Chondrocyte (in vitro differentiated cells): ENCODE results near the gene MACROD2. TPM values are rescaled to one million over a fixed set of nuclear protein-coding genes. Genes with fewer than 3 reads are reported as not detected.
A peak's percentile ranks its signal among the peaks of the same experiment; 100 is the strongest.

Source experiments
- DNase-seq: peaks from one replicate; pipeline ENCODE4 v3.0.0; 2021; ENCODE audit warnings: mixed read lengths, low spot score
- H3K27ac Mint-ChIP-seq: one replicate; pipeline ENCODE4 v1.8.0; 2021; ENCODE audit warnings: mild to moderate bottlenecking, moderate library complexity, mixed read lengths; ENCODE audit not compliant: unreplicated experiment
- H3K27me3 Mint-ChIP-seq: 2 replicates; pipeline ENCODE4 v1.8.0; 2021; ENCODE audit warnings: low read depth, mixed read lengths
- H3K36me3 Mint-ChIP-seq: 2 replicates; pipeline ENCODE4 v1.8.0; 2021; ENCODE audit warnings: low read depth, mixed read lengths
- H3K4me1 Mint-ChIP-seq: 2 replicates; pipeline ENCODE4 v1.8.0; 2021; ENCODE audit warnings: low read depth, mild to moderate bottlenecking, mixed read lengths
- H3K4me3 Mint-ChIP-seq: one replicate; pipeline ENCODE4 v1.8.0; 2021; ENCODE audit warnings: mild to moderate bottlenecking, moderate library complexity, mixed read lengths; ENCODE audit not compliant: unreplicated experiment
- H3K9me3 Mint-ChIP-seq: 2 replicates; pipeline ENCODE4 v1.8.0; 2021; ENCODE audit warnings: low read depth, mixed read lengths
- total RNA-seq: library from RNA; stranded (reverse); gene quantifications from 3 replicates; pipeline ENCODE4 v1.2.1, GENCODE V29; 2021
- TF ChIP-seq, protein P1 (sequence below): fragments of 200-600 bp; sonication (generic); IDR thresholded peaks from 2 replicates; pipeline ENCODE4 v1.5.0; 2021; ENCODE audit warnings: antibody characterized with exemption, mild to moderate bottlenecking, moderate library complexity

MACROD2 gene
- total RNA-seq, 1 donor from 2014 or later, result 3.2 TPM

- no peak for DNase-seq
- Mint-ChIP-seq H3K27me3 (no peaks in the 10 kb centered on the region), H3K4me1 (peaks cover 14% of the 10 kb centered on the region), H3K4me3 (no peak overlapping the region), H3K36me3 (no peaks in the 10 kb centered on the region), H3K9me3 (peaks cover 11% of the 10 kb centered on the region), H3K27ac (no peak overlapping the region)
- TF ChIP-seq, protein P1, sequence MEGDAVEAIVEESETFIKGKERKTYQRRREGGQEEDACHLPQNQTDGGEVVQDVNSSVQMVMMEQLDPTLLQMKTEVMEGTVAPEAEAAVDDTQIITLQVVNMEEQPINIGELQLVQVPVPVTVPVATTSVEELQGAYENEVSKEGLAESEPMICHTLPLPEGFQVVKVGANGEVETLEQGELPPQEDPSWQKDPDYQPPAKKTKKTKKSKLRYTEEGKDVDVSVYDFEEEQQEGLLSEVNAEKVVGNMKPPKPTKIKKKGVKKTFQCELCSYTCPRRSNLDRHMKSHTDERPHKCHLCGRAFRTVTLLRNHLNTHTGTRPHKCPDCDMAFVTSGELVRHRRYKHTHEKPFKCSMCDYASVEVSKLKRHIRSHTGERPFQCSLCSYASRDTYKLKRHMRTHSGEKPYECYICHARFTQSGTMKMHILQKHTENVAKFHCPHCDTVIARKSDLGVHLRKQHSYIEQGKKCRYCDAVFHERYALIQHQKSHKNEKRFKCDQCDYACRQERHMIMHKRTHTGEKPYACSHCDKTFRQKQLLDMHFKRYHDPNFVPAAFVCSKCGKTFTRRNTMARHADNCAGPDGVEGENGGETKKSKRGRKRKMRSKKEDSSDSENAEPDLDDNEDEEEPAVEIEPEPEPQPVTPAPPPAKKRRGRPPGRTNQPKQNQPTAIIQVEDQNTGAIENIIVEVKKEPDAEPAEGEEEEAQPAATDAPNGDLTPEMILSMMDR, result no peak
Measured at GRCh38 chr20:14199111-14199510, 203.8 kb downstream of the MACROD2 start.

GRCh38 chr20:14203657-14204056 is 208.3 kb downstream of the MACROD2 start:
- no peaks in the 10 kb centered on the region for H3K4me1 Mint-ChIP-seq
- H3K36me3 Mint-ChIP-seq, result no peaks in the 10 kb centered on the region
- DNase-seq, result peak; percentile 72
- peaks cover 11% of the 10 kb centered on the region for H3K9me3 Mint-ChIP-seq
- no peak overlapping the region for H3K4me3 Mint-ChIP-seq
- no peak overlapping the region for H3K27ac Mint-ChIP-seq
- H3K27me3 Mint-ChIP-seq, result no peaks in the 10 kb centered on the region
- TF ChIP-seq, protein P1, result no peak

- H3K27ac Mint-ChIP-seq, result no peak overlapping the region
- peaks cover 7% of the 10 kb centered on the region for H3K9me3 Mint-ChIP-seq
- DNase-seq, result no peak
- TF ChIP-seq, protein P1, result no peak
- no peaks in the 10 kb centered on the region for H3K4me1 Mint-ChIP-seq
- H3K4me3 Mint-ChIP-seq, result no peak overlapping the region
- H3K36me3 Mint-ChIP-seq, result no peaks in the 10 kb centered on the region
- no peaks in the 10 kb centered on the region for H3K27me3 Mint-ChIP-seq
Measured at GRCh38 chr20:14207591-14207990, 212.3 kb downstream of the MACROD2 start.

DNA sequence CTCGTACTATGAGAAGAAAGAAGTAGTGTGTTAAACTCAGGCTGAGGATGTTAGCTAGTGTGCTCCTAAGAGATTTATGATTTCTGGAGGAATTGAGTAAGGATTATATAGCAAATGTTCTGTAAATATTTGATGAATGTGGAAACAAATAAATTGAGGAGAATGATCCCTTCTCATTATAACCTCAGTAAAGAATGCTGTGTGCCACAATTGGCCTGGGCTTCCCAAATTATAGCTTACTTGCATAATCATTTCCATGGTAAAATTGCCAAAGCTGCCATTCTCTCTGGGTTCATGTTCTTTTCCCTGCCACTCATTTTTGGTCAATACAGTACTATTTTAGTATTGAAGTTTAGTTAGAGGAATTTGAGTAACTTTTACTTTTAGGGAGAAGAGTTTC is 213.6 kb downstream of the MACROD2 start:
- no peaks in the 10 kb centered on the region for H3K36me3 Mint-ChIP-seq
- H3K27ac Mint-ChIP-seq, result no peak overlapping the region
- no peaks in the 10 kb centered on the region for H3K4me1 Mint-ChIP-seq
- DNase-seq, result no peak
- no peak overlapping the region for H3K4me3 Mint-ChIP-seq
- TF ChIP-seq, protein P1, result no peak
- H3K27me3 Mint-ChIP-seq, result no peaks in the 10 kb centered on the region
- H3K9me3 Mint-ChIP-seq, result no peaks in the 10 kb centered on the region

DNA sequence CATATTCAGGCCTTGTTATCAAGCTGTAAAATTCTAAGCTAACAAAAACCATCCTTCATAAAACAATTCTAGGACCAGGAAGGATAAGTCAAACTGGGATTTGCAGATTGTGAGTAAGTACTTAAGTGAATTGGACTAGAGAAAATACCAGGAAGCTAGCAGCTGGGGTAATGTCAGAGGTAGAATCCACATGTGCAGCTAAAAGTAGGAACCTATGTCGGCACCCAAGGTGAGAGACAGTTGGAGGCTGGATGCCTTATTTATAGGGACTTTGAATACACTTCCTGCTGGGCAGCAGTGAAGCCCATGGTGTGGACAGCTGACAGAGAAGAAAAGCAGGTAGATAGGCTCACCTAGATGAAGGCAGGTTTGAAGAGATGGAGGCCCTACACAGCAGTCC is 214.8 kb downstream of the MACROD2 start:
- TF ChIP-seq, protein P1, result no peak
- Mint-ChIP-seq H3K27ac (no peak overlapping the region), H3K36me3 (no peaks in the 10 kb centered on the region), H3K4me1 (no peaks in the 10 kb centered on the region), H3K4me3 (no peak overlapping the region), H3K27me3 (no peaks in the 10 kb centered on the region), H3K9me3 (no peaks in the 10 kb centered on the region)
- no peak for DNase-seq
